Hepatocyte (in vitro differentiated cells): ENCODE data around the gene AGBL4.

Source experiments
- EZH2 ChIP-seq: fragments of 200-600 bp; sonication (generic); IDR thresholded peaks from 2 replicates; pipeline ENCODE4 v1.6.1; 2016; ENCODE audit warnings: antibody characterized with exemption, mild to moderate bottlenecking, borderline replicate concordance
- EZH2phosphoT487 ChIP-seq: fragments of 200-600 bp; sonication (generic); IDR thresholded peaks from one replicate; pipeline ENCODE4 v1.6.1; 2018; ENCODE audit warnings: antibody characterized with exemption, mild to moderate bottlenecking, low read depth, moderate library complexity; ENCODE audit not compliant: unreplicated experiment, severe bottlenecking
- TF ChIP-seq, protein P1 (sequence below): fragments of 200-600 bp; sonication (generic); IDR thresholded peaks from 2 replicates; pipeline ENCODE4 v1.5.1; 2016; ENCODE audit warnings: antibody characterized with exemption, mild to moderate bottlenecking; ENCODE audit not compliant: poor library complexity

DNA sequence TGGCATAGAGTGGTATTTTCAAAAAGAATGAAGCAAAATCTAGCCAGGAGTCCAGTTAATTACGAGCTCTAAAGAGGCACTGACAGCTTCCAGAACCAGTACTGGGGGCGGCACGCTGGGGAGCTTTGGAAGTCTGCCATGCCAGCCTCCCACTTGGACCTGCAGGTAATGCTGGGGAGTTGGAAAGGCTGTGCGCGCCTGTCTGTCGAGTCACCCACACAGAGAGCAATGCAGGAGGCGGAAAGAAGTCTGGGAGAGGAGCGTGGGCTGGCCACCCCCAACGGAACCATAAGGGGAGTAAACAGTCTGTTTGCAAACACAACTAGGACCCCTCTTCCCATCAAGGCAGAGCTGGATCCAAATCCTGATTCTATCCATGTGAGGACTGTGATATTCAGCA is 1331.5 kb downstream of the AGBL4 start:
- TF ChIP-seq EZH2 (no peak), EZH2phosphoT487 (no peak)
- TF ChIP-seq, protein P1, sequence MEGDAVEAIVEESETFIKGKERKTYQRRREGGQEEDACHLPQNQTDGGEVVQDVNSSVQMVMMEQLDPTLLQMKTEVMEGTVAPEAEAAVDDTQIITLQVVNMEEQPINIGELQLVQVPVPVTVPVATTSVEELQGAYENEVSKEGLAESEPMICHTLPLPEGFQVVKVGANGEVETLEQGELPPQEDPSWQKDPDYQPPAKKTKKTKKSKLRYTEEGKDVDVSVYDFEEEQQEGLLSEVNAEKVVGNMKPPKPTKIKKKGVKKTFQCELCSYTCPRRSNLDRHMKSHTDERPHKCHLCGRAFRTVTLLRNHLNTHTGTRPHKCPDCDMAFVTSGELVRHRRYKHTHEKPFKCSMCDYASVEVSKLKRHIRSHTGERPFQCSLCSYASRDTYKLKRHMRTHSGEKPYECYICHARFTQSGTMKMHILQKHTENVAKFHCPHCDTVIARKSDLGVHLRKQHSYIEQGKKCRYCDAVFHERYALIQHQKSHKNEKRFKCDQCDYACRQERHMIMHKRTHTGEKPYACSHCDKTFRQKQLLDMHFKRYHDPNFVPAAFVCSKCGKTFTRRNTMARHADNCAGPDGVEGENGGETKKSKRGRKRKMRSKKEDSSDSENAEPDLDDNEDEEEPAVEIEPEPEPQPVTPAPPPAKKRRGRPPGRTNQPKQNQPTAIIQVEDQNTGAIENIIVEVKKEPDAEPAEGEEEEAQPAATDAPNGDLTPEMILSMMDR: no peak
